ENCODE results near the gene FOLR3.
"Not testable (repeated sequence)": the region's sequence is repeated elsewhere in the genome, so short reads cannot be mapped to it uniquely, and the experiment has no call there.

FOLR3 gene

GRCh38 chr11:72123117-72123653 is 12.3 kb upstream of the FOLR3 start:
- DNase-seq (ENCODE audit: low read depth) = no peak

GRCh38 chr11:72124046-72124445 is 11.5 kb upstream of the FOLR3 start:
- DNase-seq (ENCODE audit: low read depth) = no peak

- no peak for DNase-seq (ENCODE audit: low read depth)
Observed at GRCh38 chr11:72125956-72126355, 9.6 kb upstream of the FOLR3 start.

GRCh38 chr11:72127923-72128322 is 7.6 kb upstream of the FOLR3 start:
- DNase-seq (ENCODE audit: low read depth) = no peak

- no peak for DNase-seq (ENCODE audit: low read depth)
Observed at GRCh38 chr11:72129381-72129780, 6.1 kb upstream of the FOLR3 start.

- DNase-seq (ENCODE audit: low read depth) = no peak
Observed at GRCh38 chr11:72132646-72133045, 2.9 kb upstream of the FOLR3 start.

GRCh38 chr11:72135891-72136683 is 562 bp downstream of the FOLR3 start:
- DNase-seq (ENCODE audit: low read depth) = no peak

- DNase-seq (ENCODE audit: low read depth) = no peak
Observed at GRCh38 chr11:72136684-72137262, 1.2 kb downstream of the FOLR3 start.

- DNase-seq (ENCODE audit: low read depth) = no peak
Observed at GRCh38 chr11:72138821-72139390, 3.4 kb downstream of the FOLR3 start.

GRCh38 chr11:72139500-72139899 is 4.0 kb downstream of the FOLR3 start:
- DNase-seq (ENCODE audit: low read depth) = no peak

- DNase-seq (ENCODE audit: low read depth) = no peak
Observed at GRCh38 chr11:72140661-72141060, 5.1 kb downstream of the FOLR3 start.

- DNase-seq (ENCODE audit: low read depth) = peak; percentile 20
Observed at GRCh38 chr11:72141066-72141465, 5.5 kb downstream of the FOLR3 start.

- not testable (repeated sequence) for DNase-seq (ENCODE audit: low read depth)
Observed at GRCh38 chr11:72142086-72142485, 6.6 kb downstream of the FOLR3 start.

GRCh38 chr11:72142543-72142942 is 7.0 kb downstream of the FOLR3 start:
- not testable (repeated sequence) for DNase-seq (ENCODE audit: low read depth)

- DNase-seq (ENCODE audit: low read depth) = peak; percentile 55
Observed at GRCh38 chr11:72144807-72145565, 9.5 kb downstream of the FOLR3 start.

GRCh38 chr11:72146625-72147024 is 11.1 kb downstream of the FOLR3 start:
- DNase-seq (ENCODE audit: low read depth) = no peak

- no peak for DNase-seq (ENCODE audit: low read depth)
Observed at GRCh38 chr11:72150882-72151281, 15.4 kb downstream of the FOLR3 start.

- not testable (repeated sequence) for DNase-seq (ENCODE audit: low read depth)
Observed at GRCh38 chr11:72153874-72154273, 18.3 kb downstream of the FOLR3 start.

GRCh38 chr11:72154816-72155215 is 19.3 kb downstream of the FOLR3 start:
- no peak for DNase-seq (ENCODE audit: low read depth)

GRCh38 chr11:72155751-72156150 is 20.2 kb downstream of the FOLR3 start:
- DNase-seq (ENCODE audit: low read depth) = no peak

GRCh38 chr11:72157131-72157530 is 21.6 kb downstream of the FOLR3 start:
- no peak for DNase-seq (ENCODE audit: low read depth)

GRCh38 chr11:72160319-72160718 is 24.8 kb downstream of the FOLR3 start:
- no peak for DNase-seq (ENCODE audit: low read depth)
